K562 (cell line): Measurements from ENCODE around the gene ZNF324B. TPM values are rescaled to one million over a fixed set of nuclear protein-coding genes. Genes with fewer than 3 reads are reported as not detected.

Experiments
- BRF2 ChIP-seq: IDR thresholded peaks from 3 replicates; pipeline ENCODE4 v1.6.1; 2011; ENCODE audit warnings: borderline replicate concordance, mild to moderate bottlenecking; ENCODE audit not compliant: insufficient read length, insufficient read depth
- CBX5 ChIP-seq: IDR thresholded peaks from 2 replicates; pipeline ENCODE4 v1.6.1; 2014; ENCODE audit warnings: low read depth, borderline replicate concordance
- CHD4 ChIP-seq: fragments of 200-600 bp; sonication (generic); IDR thresholded peaks from 3 replicates; pipeline ENCODE4 v1.6.1; 2012; ENCODE audit warnings: low read depth, mild to moderate bottlenecking, mixed read lengths, low read length, inconsistent platforms; ENCODE audit not compliant: insufficient read depth, insufficient replicate concordance, poor library complexity, severe bottlenecking
- DIDO1 ChIP-seq: fragments of 450-650 bp; IDR thresholded peaks from 2 replicates; pipeline ENCODE4 v1.6.1; 2016; ENCODE audit warnings: low read depth, missing biosample characterization, missing genetic modification characterization
- ELF1 ChIP-seq: fragments of 200-800 bp; sonication (Bioruptor generic); IDR thresholded peaks from 2 replicates; pipeline ENCODE4 v1.6.1; 2016; ENCODE audit warnings: missing genetic modification characterization, missing compliant biosample characterization
- FOS ChIP-seq: IDR thresholded peaks from 3 replicates; pipeline ENCODE4 v1.6.1; 2011; ENCODE audit not compliant: insufficient read length; ENCODE audit errors: extremely low read depth
- FOXM1 ChIP-seq, 2 experiments: fragments of 450-650 bp in 1 of 2; sonication (generic) in 1 of 2; formaldehyde crosslinking in 1 of 2; IDR thresholded peaks; 2 replicates each; pipeline versions ENCODE4 v1.6.1 to v1.9.0; 2017 to 2022; ENCODE audit warnings: low read depth in 2 of 2, mild to moderate bottlenecking in 2 of 2, missing genetic modification reagents in 1 of 2, moderate library complexity in 1 of 2
- GATA2 ChIP-seq: sonication (generic); formaldehyde crosslinking; IDR thresholded peaks from 2 replicates; pipeline ENCODE4 v1.4.0; 2020; ENCODE audit warnings: mild to moderate bottlenecking, missing genetic modification reagents
- HDAC2 ChIP-seq: fragments of 450-650 bp; IDR thresholded peaks from 2 replicates; pipeline ENCODE4 v1.6.1; 2016; ENCODE audit warnings: mild to moderate bottlenecking
- MECOM ChIP-seq: fragments of 250-450 bp; sonication (Bioruptor Pico); IDR thresholded peaks from 2 replicates; pipeline ENCODE4 v1.8.0; 2022; ENCODE audit warnings: inconsistent platforms
- MED1 ChIP-seq: sonication (generic); formaldehyde crosslinking; IDR thresholded peaks from 2 replicates; pipeline ENCODE4 v1.8.1; 2023; ENCODE audit warnings: missing genetic modification reagents, borderline replicate concordance
- NCOA4 ChIP-seq: fragments of 450-650 bp; IDR thresholded peaks from 2 replicates; pipeline ENCODE4 v1.6.1; 2018; ENCODE audit warnings: mild to moderate bottlenecking; ENCODE audit not compliant: partially characterized antibody
- PHF20 ChIP-seq: fragments of 450-650 bp; IDR thresholded peaks from 2 replicates; pipeline ENCODE4 v1.6.1; 2018; ENCODE audit not compliant: partially characterized antibody
- RHOXF2B ChIP-seq: fragments of 250-450 bp; sonication (Bioruptor Pico); conservative IDR thresholded peaks from 2 replicates; pipeline ENCODE4 v1.5.1; 2021
- SIN3A ChIP-seq, 2 experiments: fragments of 150-350 bp in 1 of 2; IDR thresholded peaks; 2 replicates each; pipeline ENCODE4 v1.6.1; 2011 to 2016; ENCODE audit warnings: borderline replicate concordance in 2 of 2, low read depth in 2 of 2, low read length in 2 of 2, mild to moderate bottlenecking in 2 of 2, moderate library complexity in 2 of 2; ENCODE audit not compliant: control insufficient read depth in 1 of 2
- SNRNP70 ChIP-seq: fragments of 200-400 bp; formaldehyde crosslinking; optimal IDR thresholded peaks from 2 replicates; pipeline ENCODE3; 2017; ENCODE audit warnings: low read depth, low read length
- ZNF12 ChIP-seq: sonication (generic); formaldehyde crosslinking; IDR thresholded peaks from 2 replicates; pipeline ENCODE4 v1.4.0; 2020; ENCODE audit warnings: mild to moderate bottlenecking, missing genetic modification reagents
- ZNF134 ChIP-seq: fragments of 250-450 bp; sonication (Bioruptor Pico); conservative IDR thresholded peaks from 2 replicates; pipeline ENCODE4 v1.4.0; 2020
- ZNF239 ChIP-seq: fragments of 250-450 bp; sonication (Bioruptor Pico); IDR thresholded peaks from 2 replicates; pipeline ENCODE4 v1.4.0; 2020; ENCODE audit warnings: mild to moderate bottlenecking
- ZNF24 ChIP-seq: fragments of 450-650 bp; IDR thresholded peaks from 2 replicates; pipeline ENCODE4 v1.6.1; 2016
- ZNF551 ChIP-seq: fragments of 250-450 bp; sonication (Bioruptor Pico); IDR thresholded peaks from 2 replicates; pipeline ENCODE4 v1.5.0; 2021; ENCODE audit warnings: mild to moderate bottlenecking, moderate library complexity
- ZNF561 ChIP-seq: fragments of 450-650 bp; formaldehyde crosslinking; conservative IDR thresholded peaks from 2 replicates; pipeline ENCODE4 v1.4.0; 2020; ENCODE audit warnings: mild to moderate bottlenecking, moderate library complexity
- ZNF584 ChIP-seq: fragments of 200-800 bp; sonication (Bioruptor generic); IDR thresholded peaks from 2 replicates; pipeline ENCODE4 v1.6.1; 2016; ENCODE audit warnings: low read depth, mild to moderate bottlenecking, missing genetic modification characterization, missing compliant biosample characterization
- ZNF695 ChIP-seq: fragments of 450-650 bp; formaldehyde crosslinking; IDR thresholded peaks from 2 replicates; pipeline ENCODE4 v1.4.0; 2020; ENCODE audit warnings: mild to moderate bottlenecking, moderate library complexity
- polyA plus RNA-seq, 8 experiments: library from polyadenylated mRNA; depleted of rRNA in 4 of 8; stranded (reverse) in 5 of 8; unstranded in 3 of 8; fragments of >200 nt; fragmentation: Nextera tagmentation in 2 of 8; fragmentation: Illumina TruSeq in 1 of 8; extraction: Ambion mirVana in 2 of 8; extraction: Trizol in 1 of 8; gene quantifications; 2 replicates each; pipeline versions ENCODE4 v1.2.1 to v1.2.3, GENCODE V29; 2011 to 2014; ENCODE audit warnings: inconsistent platforms in 1 of 8, missing spikeins in 1 of 8
- total RNA-seq, 7 experiments: library from RNA; depleted of rRNA in 6 of 7; stranded (reverse); fragments of >200 nt in 6 of 7; fragmentation: Illumina TruSeq in 2 of 7; extraction: Trizol in 2 of 7; gene quantifications; 2 replicates each; pipeline versions ENCODE4 v1.2.1 to v1.2.3, GENCODE V29; 2011 to 2021; ENCODE audit warnings: low replicate concordance in 1 of 7
- TF ChIP-seq, protein P1 (sequence below): fragments of 450-650 bp; formaldehyde crosslinking; IDR thresholded peaks from 2 replicates; pipeline ENCODE4 v1.4.0; 2020; ENCODE audit warnings: mild to moderate bottlenecking, moderate library complexity
- TF ChIP-seq, protein P2 (sequence below): sonication (generic); formaldehyde crosslinking; IDR thresholded peaks from 2 replicates; pipeline ENCODE4 v1.5.0; 2020; ENCODE audit warnings: missing genetic modification reagents

The ZNF324B gene
- total and polyA plus RNA-seq, 9 of the 15 experiments (the other 6 are each of a cell fraction or from before 2014, with no cell fraction given) = 0.20 to 13.5 (median 5.7) TPM

DNA sequence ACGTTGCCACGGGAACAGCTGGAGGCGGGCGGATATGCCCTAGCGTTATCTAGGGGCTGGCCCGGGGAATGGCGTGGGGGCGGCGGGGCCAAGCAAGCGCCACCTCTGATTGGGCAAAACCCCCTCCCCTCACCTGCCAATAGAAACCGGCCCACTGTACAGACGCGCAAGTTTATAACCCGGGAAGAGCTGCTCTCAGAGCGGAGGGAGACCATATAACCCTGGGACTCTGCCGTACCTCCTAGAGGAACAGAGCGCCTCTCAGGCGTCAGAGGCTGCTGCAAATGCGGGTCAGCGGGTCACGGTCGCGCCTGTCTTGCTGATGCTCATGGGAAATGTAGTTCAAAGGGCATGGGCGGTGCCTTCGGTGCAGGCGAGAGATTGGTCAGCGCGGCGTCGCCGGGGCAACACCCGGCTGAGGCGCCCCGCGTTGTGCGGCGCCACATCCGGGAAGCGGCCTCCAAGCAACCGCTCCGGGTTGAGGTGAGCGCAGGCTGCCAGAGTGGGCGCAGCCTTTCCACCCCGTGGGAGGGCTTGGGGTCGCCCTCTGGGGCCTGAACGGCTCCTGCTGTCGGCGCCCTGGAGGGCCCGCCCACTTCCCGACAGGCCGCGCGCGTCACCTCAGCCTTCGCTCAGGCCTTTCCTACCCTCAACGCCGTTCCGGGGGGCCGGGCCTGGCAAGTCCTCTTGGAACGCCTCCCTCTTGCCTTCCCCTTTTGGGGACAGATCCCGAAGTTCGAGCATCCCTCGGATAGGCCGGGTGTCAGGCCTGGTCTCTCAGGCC is 24.5 kb downstream of the ZNF324B start, which contains the start of gene ZNF446 (continued):
- TF ChIP-seq ZNF584 (CRISPR knock-in tag) (no peak), GATA2 (CRISPR knock-in tag) (0 out of 2 replicates have a peak, but pooled peaks have one; percentile 24), HDAC2 (peak; percentile 21; the same call in 1 of the 2 replicates), ZNF551 (no peak), ZNF695 (CRISPR knock-in tag) (no peak), ZNF239 (CRISPR knock-in tag) (no peak), ZNF561 (CRISPR knock-in tag) (no peak), RHOXF2B (CRISPR knock-in tag) (no peak), MECOM (no peak), SNRNP70 (peak; percentile 67), FOS (no peak), DIDO1 (tag) (no peak; the same call in 1 of the 2 replicates), FOXM1 (IDR thresholded peaks at IDR 0.05; ENCODE audit: low read depth) (no peak), FOXM1 (CRISPR knock-in tag; IDR thresholded peaks at IDR 0.05; ENCODE audit: low read depth) (no peak), ZNF134 (CRISPR knock-in tag) (no peak), ELF1 (peak; percentile 86), NCOA4 (no peak), PHF20 (peak; percentile 30), MED1 (CRISPR knock-in tag) (no peak), BRF2 (no peak), CBX5 (no peak), CHD4 (no peak), ZNF24 (no peak), ZNF12 (peak; percentile 50; the same call in 1 of the 2 replicates), SIN3A (IDR thresholded peaks at IDR 0.05; ENCODE audit: borderline replicate concordance in 2 of 2, control insufficient read depth in 1 of 2, low read depth in 2 of 2, low read length in 2 of 2) (peak; percentile 87 to 90)
- TF ChIP-seq, protein P1, sequence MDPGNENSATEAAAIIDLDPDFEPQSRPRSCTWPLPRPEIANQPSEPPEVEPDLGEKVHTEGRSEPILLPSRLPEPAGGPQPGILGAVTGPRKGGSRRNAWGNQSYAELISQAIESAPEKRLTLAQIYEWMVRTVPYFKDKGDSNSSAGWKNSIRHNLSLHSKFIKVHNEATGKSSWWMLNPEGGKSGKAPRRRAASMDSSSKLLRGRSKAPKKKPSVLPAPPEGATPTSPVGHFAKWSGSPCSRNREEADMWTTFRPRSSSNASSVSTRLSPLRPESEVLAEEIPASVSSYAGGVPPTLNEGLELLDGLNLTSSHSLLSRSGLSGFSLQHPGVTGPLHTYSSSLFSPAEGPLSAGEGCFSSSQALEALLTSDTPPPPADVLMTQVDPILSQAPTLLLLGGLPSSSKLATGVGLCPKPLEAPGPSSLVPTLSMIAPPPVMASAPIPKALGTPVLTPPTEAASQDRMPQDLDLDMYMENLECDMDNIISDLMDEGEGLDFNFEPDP (CRISPR knock-in tag) = no peak; the same call in 1 of the 2 replicates
- TF ChIP-seq, protein P2, sequence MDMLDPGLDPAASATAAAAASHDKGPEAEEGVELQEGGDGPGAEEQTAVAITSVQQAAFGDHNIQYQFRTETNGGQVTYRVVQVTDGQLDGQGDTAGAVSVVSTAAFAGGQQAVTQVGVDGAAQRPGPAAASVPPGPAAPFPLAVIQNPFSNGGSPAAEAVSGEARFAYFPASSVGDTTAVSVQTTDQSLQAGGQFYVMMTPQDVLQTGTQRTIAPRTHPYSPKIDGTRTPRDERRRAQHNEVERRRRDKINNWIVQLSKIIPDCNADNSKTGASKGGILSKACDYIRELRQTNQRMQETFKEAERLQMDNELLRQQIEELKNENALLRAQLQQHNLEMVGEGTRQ = no peak; the same call in 1 of the 2 replicates
